Kidney (tissue), 14 donors: ENCODE data around the gene CACTIN. TPM values are rescaled to one million over a fixed set of nuclear protein-coding genes. Genes with fewer than 3 reads are reported as not detected.

ENCODE experiments used
- DNase-seq, 5 donors: peaks; one replicate each; pipeline ENCODE4 v3.0.0-alpha.2; 2013 to 2020
- FAIRE-seq: peaks from 2 replicates; lab custom pipeline; 2012; peaks lifted over from hg19 to GRCh38; lab: Jason Lieb, UNC
- H3K27ac ChIP-seq, 2 donors: one replicate each; pipeline ENCODE4 v1.7.0; 2013; ENCODE audit warnings: low read depth in 2 of 2, low read length in 2 of 2, inconsistent platforms in 1 of 2
- H3K27me3 ChIP-seq: one replicate; pipeline ENCODE4 v1.7.1; 2013; ENCODE audit warnings: low read length, inconsistent platforms; ENCODE audit not compliant: control insufficient read depth, insufficient read depth
- H3K36me3 ChIP-seq, 3 donors: one replicate each; pipeline versions ENCODE4 v1.7.0 to v1.7.1; 2013; ENCODE audit warnings: low read length in 3 of 3, control low read depth in 1 of 3, inconsistent platforms in 1 of 3; ENCODE audit not compliant: insufficient read depth in 3 of 3, control insufficient read depth in 2 of 3
- H3K4me1 ChIP-seq, 3 donors: one replicate each; pipeline versions ENCODE4 v1.7.0 to v1.7.1; 2013; ENCODE audit warnings: low read length in 3 of 3, inconsistent platforms in 1 of 3, low read depth in 1 of 3; ENCODE audit not compliant: control insufficient read depth in 2 of 3, insufficient read depth in 2 of 3
- H3K4me3 ChIP-seq, 3 donors: one replicate each; pipeline versions ENCODE4 v1.7.0 to v1.8.1; 2013; ENCODE audit warnings: low read length in 3 of 3, control low read depth in 1 of 3, inconsistent platforms in 1 of 3
- H3K9ac ChIP-seq, 3 donors: one replicate each; pipeline versions ENCODE4 v1.7.0 to v1.7.1; 2013; ENCODE audit warnings: low read length in 3 of 3, control low read depth in 1 of 3, inconsistent platforms in 1 of 3
- H3K9me3 ChIP-seq, 3 donors: one replicate each; pipeline versions ENCODE4 v1.7.0 to v1.7.1; 2013; ENCODE audit warnings: low read length in 3 of 3, control low read depth in 1 of 3, inconsistent platforms in 1 of 3; ENCODE audit not compliant: control insufficient read depth in 2 of 3, insufficient read depth in 1 of 3
- CTCF ChIP-seq: IDR thresholded peaks from 3 replicates; pipeline ENCODE4 v1.5.1; 2012; ENCODE audit warnings: mild to moderate bottlenecking, moderate library complexity, borderline replicate concordance; ENCODE audit not compliant: insufficient read depth; ENCODE audit errors: extremely low read depth
- intact Hi-C: fragments of 100-400 bp; cut with DNase I; formaldehyde crosslinking; loops from one replicate; pipeline ENCODE4 v1.11.1; 2022
- polyA plus RNA-seq: library from polyadenylated mRNA; stranded (reverse); fragments of 350-450 nt; fragmentation: Illumina TruSeq; extraction: RNeasy Lipid Tissue Mini Kit (QIAGEN cat#74804); gene quantifications from one replicate; pipeline ENCODE4 v1.2.3, GENCODE V29; 2014; ENCODE audit warnings: low read depth, low replicate concordance; ENCODE audit not compliant: insufficient read depth
- total RNA-seq: library from RNA; stranded (reverse); fragmentation: NEBNext Ultra II Directional; extraction: Animal tissue kit (Norgen Biotek cat#: 25700); gene quantifications from one replicate; pipeline ENCODE4 v1.2.1, GENCODE V29; 2021
- donor health status: control.
- donor health status: control.
- donor health status: control.
- donor health status: control.
- donor health status: control.
- donor health status: DM: yes; HTN: yes; CAD: no.
- donor health status: Normal renal cell carcinoma (clear cell type).

The CACTIN gene
- total and polyA plus RNA-seq, 2 donors from 2014 or later = 11.6 to 23.9 TPM

- Histone ChIP-seq H3K4me3 (no peak overlapping the region), H3K27ac (no peak overlapping the region), H3K27me3 (no peaks in the 10 kb centered on the region), H3K4me1 (no peaks in the 10 kb centered on the region), H3K9me3 (no peaks in the 10 kb centered on the region), H3K36me3 (no peaks in the 10 kb centered on the region), H3K9ac (no peak overlapping the region)
- FAIRE-seq (no peak), DNase-seq (no peak)
- TF ChIP-seq CTCF = no peak
- intact Hi-C loops = no loop called here
These were observed 7.0 kb upstream of the CACTIN start for GRCh38 chr19:3633559-3633988.

- H3K9ac ChIP-seq = no peak overlapping the region
- no peaks in the 10 kb centered on the region for H3K27me3 ChIP-seq
- intact Hi-C loops = no loop called here
- DNase-seq = no peak
- H3K36me3 ChIP-seq = no peaks in the 10 kb centered on the region
- H3K9me3 ChIP-seq = no peaks in the 10 kb centered on the region
- H3K4me1 ChIP-seq = no peaks in the 10 kb centered on the region
- no peak for FAIRE-seq
- no peak overlapping the region for H3K4me3 ChIP-seq
- TF ChIP-seq CTCF = no peak
- H3K27ac ChIP-seq = no peak overlapping the region
These were observed 6.4 kb upstream of the CACTIN start for GRCh38 chr19:3632739-3633558.

GRCh38 chr19:3632098-3632497, 5.5 kb upstream of the CACTIN start:
- Histone ChIP-seq H3K9ac (no peak overlapping the region), H3K36me3 (no peaks in the 10 kb centered on the region), H3K4me3 (no peak overlapping the region), H3K4me1 (peaks cover 0 to 2% (median 0%) of the 10 kb centered on the region in 3 donors), H3K9me3 (no peaks in the 10 kb centered on the region), H3K27me3 (no peaks in the 10 kb centered on the region), H3K27ac (no peak overlapping the region)
- no peak for TF ChIP-seq CTCF
- no peak for FAIRE-seq
- intact Hi-C loops = no loop called here
- no peak for DNase-seq
